HEK293 (cell line): ENCODE measurements around the gene MSMO1.

ENCODE experiments used
- CTCF ChIA-PET: fragments of 350-600 bp; formaldehyde crosslinking; extraction: SDS; loops from one replicate; lab custom pipeline; 2021; ENCODE audit warnings: antibody characterized with exemption; lab: Yijun Ruan, JAX
- POLR2A ChIA-PET: fragments of 300-600 bp; formaldehyde crosslinking; extraction: SDS; loops from one replicate; lab custom pipeline; 2020; ENCODE audit warnings: antibody characterized with exemption, inconsistent platforms; lab: Yijun Ruan, JAX
- H3K27ac ChIP-seq: fragments of 200-500 bp; sonication (Bioruptor generic); 2 replicates; pipeline ENCODE4 v1.5.1; 2014; ENCODE audit warnings: low read depth, low read length, control low read depth, inconsistent platforms; ENCODE audit errors: extremely low read depth
- H3K36me3 ChIP-seq, 2 experiments: fragments of 200-500 bp in 1 of 2; sonication (Bioruptor generic) in 1 of 2; 1 replicate in 1 of 2; 2 replicates in 1 of 2; pipeline ENCODE4 v1.5.1; 2014 to 2017; ENCODE audit warnings: inconsistent platforms in 2 of 2, low read length in 2 of 2; ENCODE audit not compliant: control insufficient read depth in 2 of 2, insufficient read depth in 1 of 2
- H3K4me1 ChIP-seq: fragments of 200-500 bp; sonication (Bioruptor generic); 2 replicates; pipeline ENCODE4 v1.5.1; 2014; ENCODE audit warnings: mild to moderate bottlenecking, low read length, inconsistent platforms; ENCODE audit not compliant: control insufficient read depth, insufficient read depth
- H3K4me3 ChIP-seq: 2 replicates; pipeline ENCODE4 v1.5.1; 2011; ENCODE audit warnings: low read depth, mild to moderate bottlenecking, control low read depth, low read length, moderate library complexity
- H3K9me3 ChIP-seq: fragments of 200-500 bp; sonication (Bioruptor generic); 2 replicates; pipeline ENCODE4 v1.5.1; 2014; ENCODE audit warnings: low read depth, low read length, inconsistent platforms; ENCODE audit not compliant: control insufficient read depth, insufficient read depth
- ATF2 ChIP-seq: fragments of 450-650 bp; formaldehyde crosslinking; IDR thresholded peaks from 2 replicates; pipeline ENCODE4 v1.5.1; 2016; ENCODE audit warnings: missing biosample characterization, missing genetic modification characterization, low read depth
- BCL6B ChIP-seq: fragments of 450-650 bp; formaldehyde crosslinking; IDR thresholded peaks from 2 replicates; pipeline ENCODE4 v1.5.1; 2017; ENCODE audit warnings: missing biosample characterization, missing genetic modification characterization
- GFI1B ChIP-seq: fragments of 450-650 bp; formaldehyde crosslinking; IDR thresholded peaks from 2 replicates; pipeline ENCODE4 v1.5.1; 2016; ENCODE audit warnings: missing biosample characterization, missing genetic modification characterization
- INSM2 ChIP-seq: fragments of 450-650 bp; formaldehyde crosslinking; IDR thresholded peaks from 2 replicates; pipeline ENCODE4 v1.5.1; 2016; ENCODE audit warnings: missing biosample characterization, missing genetic modification characterization
- PRDM2 ChIP-seq: fragments of 450-650 bp; formaldehyde crosslinking; IDR thresholded peaks from 2 replicates; pipeline ENCODE4 v1.5.1; 2016; ENCODE audit warnings: missing biosample characterization, missing genetic modification characterization, borderline replicate concordance
- SCRT1 ChIP-seq: fragments of 450-650 bp; formaldehyde crosslinking; IDR thresholded peaks from 2 replicates; pipeline ENCODE4 v1.5.1; 2016; ENCODE audit warnings: missing biosample characterization, missing genetic modification characterization, borderline replicate concordance
- ZBTB6 ChIP-seq: fragments of 450-650 bp; formaldehyde crosslinking; IDR thresholded peaks from 2 replicates; pipeline ENCODE4 v1.5.1; 2017; ENCODE audit warnings: missing biosample characterization, missing genetic modification characterization
- ZNF2 ChIP-seq: fragments of 450-650 bp; formaldehyde crosslinking; IDR thresholded peaks from 2 replicates; pipeline ENCODE4 v1.5.1; 2016; ENCODE audit warnings: missing biosample characterization, missing genetic modification characterization
- ZNF26 ChIP-seq: fragments of 450-650 bp; formaldehyde crosslinking; IDR thresholded peaks from 2 replicates; pipeline ENCODE4 v1.5.1; 2016; ENCODE audit warnings: missing biosample characterization, missing genetic modification characterization
- ZNF280D ChIP-seq: fragments of 450-650 bp; formaldehyde crosslinking; IDR thresholded peaks from 2 replicates; pipeline ENCODE4 v1.5.1; 2016; ENCODE audit warnings: missing biosample characterization, missing genetic modification characterization
- ZNF488 ChIP-seq: fragments of 450-650 bp; formaldehyde crosslinking; IDR thresholded peaks from 2 replicates; pipeline ENCODE4 v1.5.1; 2016; ENCODE audit warnings: missing biosample characterization, missing genetic modification characterization
- ZNF513 ChIP-seq: fragments of 450-650 bp; IDR thresholded peaks from 2 replicates; pipeline ENCODE4 v1.5.1; 2018; ENCODE audit warnings: missing biosample characterization, missing genetic modification characterization
- ZNF544 ChIP-seq: fragments of 450-650 bp; formaldehyde crosslinking; IDR thresholded peaks from 2 replicates; pipeline ENCODE4 v1.5.0; 2017; ENCODE audit warnings: missing biosample characterization, missing genetic modification characterization
- ZNF558 ChIP-seq: fragments of 450-650 bp; formaldehyde crosslinking; IDR thresholded peaks from 2 replicates; pipeline ENCODE4 v1.5.1; 2016; ENCODE audit warnings: missing biosample characterization, missing genetic modification characterization
- ZNF626 ChIP-seq: fragments of 450-650 bp; sonication (Bioruptor Pico); formaldehyde crosslinking; IDR thresholded peaks from 2 replicates; pipeline ENCODE4 v1.5.1; 2018; ENCODE audit warnings: missing biosample characterization, missing genetic modification characterization, inconsistent platforms
- ZNF629 ChIP-seq: fragments of 450-650 bp; formaldehyde crosslinking; IDR thresholded peaks from 2 replicates; pipeline ENCODE4 v1.5.1; 2017; ENCODE audit warnings: missing biosample characterization, missing genetic modification characterization
- ZNF76 ChIP-seq: fragments of 450-650 bp; formaldehyde crosslinking; IDR thresholded peaks from 2 replicates; pipeline ENCODE4; 2016; ENCODE audit warnings: low read depth, missing biosample characterization, missing genetic modification characterization, borderline replicate concordance
- ZNF768 ChIP-seq: fragments of 450-650 bp; formaldehyde crosslinking; IDR thresholded peaks from 2 replicates; pipeline ENCODE4 v1.5.1; 2018; ENCODE audit warnings: missing biosample characterization, mild to moderate bottlenecking, missing genetic modification characterization

The MSMO1 gene

GRCh38 chr4:165324918-165325304 is 2.6 kb upstream of the MSMO1 start:
- Histone ChIP-seq H3K36me3 (no peaks in the 10 kb centered on the region), H3K4me3 (no peak overlapping the region), H3K9me3 (no peaks in the 10 kb centered on the region), H3K27ac (no peak overlapping the region), H3K4me1 (no peaks in the 10 kb centered on the region)
- CTCF ChIA-PET: interaction anchor here (0.6 kb wide), 1 partner anchor 104 kb away, joined by 3 read pairs; no protein-coding TSS in a partner anchor
- POLR2A ChIA-PET: no interaction called here
- TF ChIP-seq SCRT1 (tag by site-specific recombination): no peak
- no peak for TF ChIP-seq GFI1B (tag by site-specific recombination)
- TF ChIP-seq ZNF280D (tag by site-specific recombination): no peak
- no peak for TF ChIP-seq ZNF629 (tag by site-specific recombination)
- no peak for TF ChIP-seq ZNF76
- no peak for TF ChIP-seq PRDM2 (tag by site-specific recombination)
- no peak for TF ChIP-seq ZNF768
- no peak for TF ChIP-seq ZNF626
- no peak for TF ChIP-seq BCL6B (tag by site-specific recombination)
- TF ChIP-seq ZNF544: no peak
- TF ChIP-seq ZNF26 (tag by site-specific recombination): no peak
- no peak for TF ChIP-seq ZNF488 (tag by site-specific recombination)
- no peak for TF ChIP-seq ZNF558 (tag by site-specific recombination)
- no peak for TF ChIP-seq ZBTB6 (tag by site-specific recombination)
- no peak for TF ChIP-seq INSM2
- TF ChIP-seq ZNF513: no peak
- TF ChIP-seq ATF2 (tag by site-specific recombination): no peak
- TF ChIP-seq ZNF2: no peak
